Lung (tissue), 12 donors: ENCODE measurements around the gene EIF6. TPM values are rescaled to one million over a fixed set of nuclear protein-coding genes. Genes with fewer than 3 reads are reported as not detected.
A peak's percentile ranks its signal among the peaks of the same experiment; 100 is the strongest.

ENCODE experiments used
- ATAC-seq: fragments of 200-7000 bp; cut with Tn5 transposase; one replicate; pipeline ENCODE4 v1.9.1; 2020; ENCODE audit warnings: moderate number of reproducible peaks; ENCODE audit not compliant: insufficient read depth, low FRiP score
- DNase-seq, 3 donors: peaks; one replicate each; pipeline ENCODE4 v3.0.0-alpha.2; 2013 to 2017
- H3K27ac ChIP-seq, 2 donors: one replicate each; pipeline ENCODE4 v1.5.1; 2013; ENCODE audit warnings: mild to moderate bottlenecking in 2 of 2, moderate library complexity in 2 of 2, control low read depth in 1 of 2, inconsistent platforms in 1 of 2, low read depth in 1 of 2, low read length in 1 of 2
- H3K27me3 ChIP-seq, 3 donors: one replicate each; pipeline ENCODE4 v1.5.1; 2013; ENCODE audit warnings: low read length in 2 of 3; ENCODE audit not compliant: control insufficient read depth in 3 of 3, insufficient read depth in 3 of 3
- H3K36me3 ChIP-seq, 4 donors: one replicate each; pipeline ENCODE4 v1.5.1; 2013; ENCODE audit warnings: low read length in 4 of 4, mild to moderate bottlenecking in 1 of 4, moderate library complexity in 1 of 4; ENCODE audit not compliant: control insufficient read depth in 4 of 4, insufficient read depth in 4 of 4
- H3K4me1 ChIP-seq, 5 donors: one replicate each; pipeline ENCODE4 v1.5.1; 2013; ENCODE audit warnings: low read length in 5 of 5, mild to moderate bottlenecking in 2 of 5, moderate library complexity in 1 of 5; ENCODE audit not compliant: control insufficient read depth in 5 of 5, insufficient read depth in 5 of 5
- H3K4me3 ChIP-seq: one replicate; pipeline ENCODE4 v1.5.1; 2013; ENCODE audit warnings: mild to moderate bottlenecking, control low read depth, moderate library complexity
- H3K9ac ChIP-seq, 2 donors: one replicate each; pipeline ENCODE4 v1.5.1; 2013; ENCODE audit warnings: low read length in 2 of 2, control low read depth in 1 of 2; ENCODE audit not compliant: insufficient read depth in 1 of 2
- H3K9me3 ChIP-seq, 4 donors: one replicate each; pipeline ENCODE4 v1.5.1; 2013; ENCODE audit warnings: low read length in 3 of 4, mild to moderate bottlenecking in 1 of 4, moderate library complexity in 1 of 4; ENCODE audit not compliant: control insufficient read depth in 4 of 4, insufficient read depth in 3 of 4
- CTCF ChIP-seq: IDR thresholded peaks from 2 replicates; pipeline ENCODE4 v1.5.1; 2012; ENCODE audit warnings: mild to moderate bottlenecking; ENCODE audit errors: control extremely low read depth, extremely low read depth
- WGBS, 2 donors: extraction: QIAGEN DNeasy Blood & Tissue Kit; methylation state at CpG; one replicate each; pipeline ENCODE4 v1.1.7; 2013; 5-methylcytosine and 5-hydroxymethylcytosine counted together
- polyA plus RNA-seq, 2 donors: library from polyadenylated mRNA; stranded (reverse); fragments of 200-250 nt; gene quantifications; one replicate each; pipeline ENCODE4 v1.2.1, GENCODE V29; 2013
- total RNA-seq, 2 donors: library from RNA; depleted of rRNA in 1 of 2; stranded (reverse); fragments of >200 nt in 1 of 2; gene quantifications; one replicate each; pipeline ENCODE4 v1.2.1, GENCODE V29; 2014 to 2021
- donor health status: control.
- donor health status: control.
- donor health status: Bipolar disorder and iron deficiency.
- donor health status: healthy.
- donor health status: DM: yes; HTN: yes; CAD: no.

The EIF6 gene
- total and polyA plus RNA-seq, 4 donors: 47.8 to 191 (median 118) TPM

GRCh38 chr20:35327074-35327976, 42.8 kb upstream of the EIF6 start:
- TF ChIP-seq CTCF: no peak
- Histone ChIP-seq H3K9ac (no peak overlapping the region), H3K4me1 (peaks cover 0 to 9% (median 0%) of the 10 kb centered on the region in 5 donors), H3K27me3 (no peaks in the 10 kb centered on the region), H3K27ac (peak overlapping the region in 1 of 2 donors; percentile 68), H3K36me3 (peaks cover 0 to 6% (median 0%) of the 10 kb centered on the region in 4 donors), H3K9me3 (no peaks in the 10 kb centered on the region), H3K4me3 (no peak overlapping the region)
- ATAC-seq (peak; percentile 22), DNase-seq (no peak)
- WGBS, 2 donors: 93 to 97% methylated on average over 4 of the region's 4 CpGs

GRCh38 chr20:35326740-35327073, 42.1 kb upstream of the EIF6 start:
- TF ChIP-seq CTCF: no peak
- no peak for DNase-seq
- peaks cover 0 to 6% (median 0%) of the 10 kb centered on the region in 4 donors for H3K36me3 ChIP-seq
- peaks cover 0 to 9% (median 0%) of the 10 kb centered on the region in 5 donors for H3K4me1 ChIP-seq
- H3K4me3 ChIP-seq: no peak overlapping the region
- ATAC-seq: no peak
- 94 to 99% methylated on average over 3 of the region's 3 CpGs for WGBS, 2 donors
- H3K9ac ChIP-seq: no peak overlapping the region
- no peaks in the 10 kb centered on the region for H3K27me3 ChIP-seq
- H3K27ac ChIP-seq: peak overlapping the region in 1 of 2 donors; percentile 68
- H3K9me3 ChIP-seq: no peaks in the 10 kb centered on the region

GRCh38 chr20:35326021-35326739, 41.6 kb upstream of the EIF6 start:
- WGBS, 2 donors: 86 to 87% methylated on average over 11 of the region's 11 CpGs
- H3K4me1 ChIP-seq: peaks cover 0 to 9% (median 0%) of the 10 kb centered on the region in 5 donors
- H3K9ac ChIP-seq: no peak overlapping the region

More at GRCh38 chr20:35326021-35326739, 41.6 kb upstream of the EIF6 start:
- no peak for ATAC-seq
- no peak for TF ChIP-seq CTCF
- no peak for DNase-seq
- H3K36me3 ChIP-seq: peaks cover 0 to 6% (median 0%) of the 10 kb centered on the region in 4 donors
- H3K4me3 ChIP-seq: no peak overlapping the region
- no peaks in the 10 kb centered on the region for H3K27me3 ChIP-seq
- no peaks in the 10 kb centered on the region for H3K9me3 ChIP-seq
- no peak overlapping the region for H3K27ac ChIP-seq
